Measurements from ENCODE around the gene USP35.
"Not testable (repeated sequence)": the region's sequence is repeated elsewhere in the genome, so short reads cannot be mapped to it uniquely, and the experiment has no call there.

The USP35 gene

DNA sequence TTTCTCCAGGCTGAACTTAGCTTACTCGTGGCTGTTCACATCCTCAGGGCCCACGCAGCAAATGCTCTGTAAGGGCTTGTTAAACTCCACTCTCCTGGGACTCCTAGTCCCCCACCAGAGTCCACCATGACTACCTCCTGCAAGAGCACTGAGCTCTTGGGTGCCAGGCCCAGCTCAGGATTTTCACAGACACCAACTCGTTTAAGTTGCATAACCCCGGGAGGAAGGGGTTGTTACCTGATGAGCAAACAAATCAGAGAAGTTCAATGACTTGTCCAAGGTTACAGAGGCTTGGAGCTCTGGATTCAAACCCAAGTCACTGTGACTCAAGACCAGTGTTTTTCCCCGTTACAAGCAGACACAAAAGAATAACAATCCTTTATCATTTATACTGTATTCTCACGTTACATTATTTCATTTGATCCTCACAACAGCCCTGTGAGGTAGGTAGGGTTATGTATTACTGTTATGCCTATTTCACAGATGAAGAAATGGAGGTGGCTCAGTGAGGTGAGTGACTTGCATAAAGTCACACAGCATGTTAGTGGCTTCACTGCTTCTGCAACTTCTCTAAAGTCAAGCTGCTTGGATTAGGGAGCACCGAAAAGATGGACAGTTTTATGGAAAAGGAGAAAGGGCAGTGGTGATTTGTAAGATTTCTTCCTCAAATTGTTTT is 17.7 kb upstream of the USP35 start:
- no peak for DNase-seq

DNA sequence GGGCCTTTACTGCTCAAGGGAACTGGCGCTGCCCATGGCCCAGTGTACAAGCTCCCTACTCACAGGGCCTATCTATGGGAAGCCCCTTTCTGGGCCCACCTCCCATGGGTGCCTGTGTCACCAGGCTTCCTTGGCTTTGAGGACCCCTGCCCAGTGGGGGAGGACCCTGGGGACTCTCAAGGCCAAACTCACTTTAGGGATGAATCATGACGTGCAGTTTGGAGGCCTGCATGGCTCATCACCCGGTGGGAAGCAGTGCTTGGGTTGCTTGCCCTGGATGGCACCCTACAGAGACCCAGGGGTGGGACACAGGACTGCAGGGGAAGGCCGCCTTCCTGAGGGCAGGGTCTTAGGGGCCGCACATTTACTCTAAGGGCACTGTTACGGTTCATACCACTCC is 16.8 kb upstream of the USP35 start:
- DNase-seq = no peak

- DNase-seq = not testable (repeated sequence)
These were observed 12.9 kb upstream of the USP35 start for GRCh38 chr11:78175862-78176261.

- DNase-seq = no peak
These were observed 12.0 kb upstream of the USP35 start for GRCh38 chr11:78176605-78177141.

GRCh38 chr11:78177216-78177615 is 11.5 kb upstream of the USP35 start:
- no peak for DNase-seq

GRCh38 chr11:78179459-78180071 is 9.2 kb upstream of the USP35 start:
- no peak for DNase-seq

DNA sequence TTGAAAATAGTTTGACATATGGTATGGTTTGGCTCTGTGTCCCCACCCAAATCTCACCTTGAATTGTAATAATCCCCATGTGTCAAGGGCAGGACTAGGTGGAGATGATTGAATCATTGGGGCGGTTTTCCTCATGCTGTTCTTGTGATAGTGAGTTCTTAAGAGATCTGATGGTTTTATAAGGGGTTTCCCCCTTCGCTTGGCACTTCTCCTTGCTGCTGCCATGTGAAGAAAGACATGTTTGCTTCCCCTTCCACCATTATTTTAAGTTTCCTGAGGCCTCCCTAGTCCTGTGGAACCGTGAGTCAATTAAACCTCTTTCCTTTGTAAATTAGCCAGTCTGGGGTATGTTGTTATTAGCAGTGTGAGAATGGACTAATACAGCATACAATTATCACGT is 8.0 kb upstream of the USP35 start:
- peak; percentile 53 to 64 for DNase-seq

DNA sequence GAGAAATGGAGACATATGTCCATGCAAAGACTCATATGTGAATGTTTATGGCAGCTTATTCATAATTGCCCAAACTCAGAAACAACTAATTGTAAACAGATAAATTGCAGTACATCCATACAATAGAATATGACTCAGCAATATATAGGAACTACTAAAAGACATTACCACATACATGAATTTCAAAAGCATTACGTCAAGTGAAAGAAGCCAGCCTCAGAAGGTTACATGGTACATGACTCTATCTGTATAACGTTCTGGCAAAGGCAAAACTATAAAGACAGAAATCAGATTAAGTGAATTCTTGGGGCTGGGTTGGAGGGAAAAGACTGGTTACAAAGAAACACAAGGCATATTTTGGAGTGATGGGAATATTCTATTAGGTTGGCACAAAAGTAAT is 7.5 kb upstream of the USP35 start:
- peak; percentile 63 to 90 for DNase-seq

DNA sequence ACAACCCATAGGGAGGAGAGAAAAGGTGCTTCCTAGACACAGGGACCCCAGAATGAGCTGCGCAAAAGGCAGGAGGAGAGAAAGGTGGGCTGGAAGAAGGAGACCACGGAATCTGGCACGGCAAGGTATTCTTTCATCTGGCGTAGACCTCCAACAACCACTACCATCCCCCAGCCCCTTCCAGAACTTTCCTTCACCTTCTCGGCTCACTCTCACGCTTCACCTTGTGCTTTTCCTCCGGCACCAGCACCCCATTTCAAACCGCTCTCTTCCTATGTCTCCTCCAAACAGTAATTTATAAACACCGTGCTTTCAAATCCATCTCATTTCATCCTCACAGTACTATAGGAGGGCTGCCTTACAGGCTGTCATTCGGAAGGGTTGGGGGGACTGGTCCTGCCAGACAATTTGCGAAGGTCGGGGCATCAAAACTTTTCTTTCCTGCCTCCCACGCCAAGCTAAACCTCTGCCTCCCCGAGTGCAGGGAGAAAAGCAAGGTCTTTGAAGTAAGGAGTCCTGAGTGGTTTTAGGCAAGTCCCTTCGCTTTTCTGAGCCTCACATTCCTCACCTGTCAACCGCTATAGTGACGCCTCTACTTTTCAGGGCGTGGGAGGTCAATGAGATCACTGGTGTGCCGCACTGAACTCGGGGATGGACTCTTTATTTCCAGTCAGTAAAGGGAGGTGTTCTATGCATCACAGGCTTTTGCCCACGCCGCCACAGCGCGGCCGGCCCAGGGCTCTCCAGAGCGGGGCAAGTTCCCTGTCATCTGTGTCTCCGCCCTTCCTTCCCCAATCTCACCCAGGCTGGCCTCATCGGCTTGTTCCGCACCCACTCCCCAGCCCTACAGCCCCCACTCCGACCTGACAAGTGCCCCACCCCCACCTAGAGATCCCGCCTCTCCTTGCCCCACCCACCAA is 1.1 kb upstream of the USP35 start:
- DNase-seq = peak; percentile 89 to 93

- DNase-seq = no peak
These were observed 530 bp downstream of the USP35 start for GRCh38 chr11:78189174-78189724.

DNA sequence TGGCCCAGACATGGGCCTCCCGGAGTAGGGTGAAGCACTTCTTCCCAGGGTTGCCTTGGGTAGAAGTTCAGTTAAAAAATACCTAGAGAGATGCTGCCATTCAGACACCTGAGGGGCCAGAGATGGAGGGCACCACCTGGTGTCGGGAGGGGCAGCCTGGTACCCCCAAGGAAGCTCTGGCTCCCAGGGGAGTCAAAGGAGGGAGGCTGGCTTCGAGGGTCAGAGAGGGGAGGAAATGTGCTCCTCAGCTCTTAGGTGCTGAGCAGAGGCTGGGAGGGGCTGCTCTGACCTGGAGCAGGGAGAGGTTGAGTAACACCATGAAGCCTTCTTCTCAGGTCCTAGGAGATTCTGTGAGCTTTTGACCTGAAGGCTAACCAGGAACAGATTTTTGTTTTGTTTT is 1.1 kb downstream of the USP35 start:
- DNase-seq = no peak

DNA sequence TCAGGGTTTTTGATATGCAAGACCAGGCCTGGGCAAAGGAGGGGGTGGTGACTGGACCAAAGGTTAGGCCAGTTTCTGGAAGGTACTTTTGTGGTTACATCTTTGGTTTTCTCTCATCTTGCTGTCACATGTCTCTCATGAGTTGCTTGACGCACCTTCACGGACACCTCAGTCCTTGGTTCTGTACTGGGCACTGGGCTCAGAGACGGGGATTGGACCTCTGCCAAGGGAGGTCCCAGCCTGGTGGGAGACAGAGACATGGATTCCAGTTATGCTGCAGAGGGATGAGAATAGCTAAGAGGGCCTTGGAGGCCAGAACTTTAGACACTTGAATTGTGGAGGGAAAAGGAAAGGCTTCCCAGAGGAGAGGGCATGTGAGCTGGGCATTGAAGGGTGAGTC is 1.7 kb downstream of the USP35 start:
- no peak for DNase-seq

DNA sequence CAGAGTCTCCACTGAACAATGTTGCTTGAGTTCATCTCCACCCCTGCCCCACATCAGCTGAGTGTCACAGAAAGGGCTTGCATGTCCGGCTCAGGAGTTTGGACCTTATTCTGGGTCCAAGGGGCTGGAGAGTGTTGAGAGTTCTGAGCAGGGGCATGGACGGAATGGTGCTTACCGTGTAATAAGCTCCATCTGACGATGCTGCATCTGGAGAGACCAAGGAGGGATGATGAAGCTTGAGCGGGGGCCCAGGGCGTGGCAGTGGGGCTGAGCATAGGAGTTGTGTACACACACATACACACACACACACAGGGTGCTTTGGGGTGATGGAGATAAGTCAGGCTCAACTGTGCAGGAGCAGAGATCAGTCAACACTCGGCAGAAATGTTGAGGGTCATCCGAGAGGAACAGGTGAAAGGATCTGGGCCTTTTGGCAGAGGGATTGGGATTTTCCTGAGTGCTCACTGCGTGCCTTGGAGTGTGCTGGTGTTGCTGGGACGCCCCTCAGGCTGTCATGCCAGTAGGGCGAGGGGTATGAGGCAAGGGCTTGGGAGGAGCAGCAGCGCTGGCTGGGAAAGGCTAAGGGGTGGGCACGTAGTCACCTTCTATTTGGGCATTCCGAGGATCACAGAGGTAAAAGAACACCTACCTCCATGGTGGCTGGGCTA is 2.3 kb downstream of the USP35 start:
- no peak for DNase-seq

DNA sequence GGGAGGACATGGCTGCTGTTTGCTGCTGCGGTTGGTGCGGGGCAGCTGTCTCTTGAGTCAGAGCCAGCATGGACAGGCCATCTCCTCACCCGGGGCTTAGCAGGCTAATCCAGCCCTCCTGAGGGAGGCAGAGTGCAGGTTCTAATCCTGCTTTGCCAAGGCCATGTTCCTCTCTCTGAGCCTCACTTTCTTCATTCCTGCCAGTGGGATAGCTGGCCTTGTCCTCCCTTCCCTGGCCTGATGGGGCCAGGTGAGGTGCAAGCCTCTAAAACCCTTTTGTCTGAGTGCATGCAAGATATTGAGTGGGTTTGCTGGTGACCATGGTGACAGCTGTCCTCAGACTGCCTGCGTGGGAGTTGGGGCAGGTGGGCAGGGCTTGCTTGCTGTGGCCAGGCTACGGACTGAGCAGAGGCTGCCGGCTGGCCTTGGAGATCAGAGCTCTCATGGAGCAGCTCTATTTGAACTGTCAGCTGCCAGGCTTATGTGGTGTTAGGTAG is 3.6 kb downstream of the USP35 start:
- peak; percentile 9 to 76 for DNase-seq

DNA sequence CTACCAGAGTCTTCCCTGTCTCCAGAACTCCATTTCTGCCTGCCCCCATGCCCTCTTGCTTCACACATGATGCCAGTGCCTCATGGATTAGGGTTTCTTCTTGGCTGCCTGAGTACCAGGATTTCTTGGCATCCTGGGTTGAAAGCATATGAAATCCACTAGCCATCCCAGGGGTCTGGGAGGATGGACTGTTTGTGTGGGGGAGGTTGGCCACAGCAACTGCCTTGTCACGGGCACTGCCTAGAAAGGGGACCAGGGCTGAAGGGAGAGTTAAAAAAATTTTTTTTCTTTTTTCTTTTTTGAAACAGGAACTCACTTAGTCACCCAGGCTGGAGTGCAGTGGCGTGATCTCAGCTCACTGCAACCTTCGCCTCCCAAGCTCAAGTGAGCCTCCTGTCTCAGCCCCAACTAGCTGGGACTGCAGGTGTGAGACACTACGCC is 4.2 kb downstream of the USP35 start:
- peak; percentile 52 to 62 for DNase-seq

DNA sequence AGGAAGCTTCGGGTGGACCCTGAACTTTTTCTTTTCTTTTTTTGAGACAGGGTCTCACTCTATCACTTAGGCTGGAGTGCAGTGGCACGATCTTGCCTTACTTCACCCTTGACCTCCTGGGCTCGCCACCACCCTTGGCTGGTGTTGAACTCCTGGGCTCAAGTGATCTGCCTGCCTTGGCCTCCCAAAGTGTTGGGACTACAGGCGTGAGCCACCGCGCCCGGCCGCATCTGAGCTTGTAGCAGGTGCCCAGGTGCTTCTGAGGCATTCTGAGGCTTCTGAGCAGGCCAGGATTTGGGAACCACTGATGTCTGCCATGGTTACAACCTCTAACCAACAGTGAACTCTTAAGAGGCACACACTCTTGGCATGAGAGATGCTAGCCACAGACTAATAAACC is 5.1 kb downstream of the USP35 start:
- no peak for DNase-seq

- DNase-seq = no peak
These were observed 5.8 kb downstream of the USP35 start for GRCh38 chr11:78194490-78194889.

- DNase-seq = no peak
These were observed 7.3 kb downstream of the USP35 start for GRCh38 chr11:78195917-78196560.

- no peak for DNase-seq
These were observed 8.0 kb downstream of the USP35 start for GRCh38 chr11:78196661-78197091.

GRCh38 chr11:78197816-78198215 is 9.1 kb downstream of the USP35 start:
- DNase-seq = no peak

- DNase-seq = no peak
These were observed 10.4 kb downstream of the USP35 start for GRCh38 chr11:78199015-78199652.

Measured in inflammatory macrophage (primary cell).